GM12801 (cell line): ENCODE measurements around the gene PSMG1.

ENCODE experiments used
- CTCF ChIP-seq: IDR thresholded peaks from one replicate; pipeline ENCODE4 v1.5.1; 2011; ENCODE audit warnings: control low read depth; ENCODE audit not compliant: insufficient read length; ENCODE audit errors: extremely low read depth

PSMG1 gene

GRCh38 chr21:39178421-39178820 lies 4.8 kb downstream of the PSMG1 start:
- no peak for TF ChIP-seq CTCF

DNA sequence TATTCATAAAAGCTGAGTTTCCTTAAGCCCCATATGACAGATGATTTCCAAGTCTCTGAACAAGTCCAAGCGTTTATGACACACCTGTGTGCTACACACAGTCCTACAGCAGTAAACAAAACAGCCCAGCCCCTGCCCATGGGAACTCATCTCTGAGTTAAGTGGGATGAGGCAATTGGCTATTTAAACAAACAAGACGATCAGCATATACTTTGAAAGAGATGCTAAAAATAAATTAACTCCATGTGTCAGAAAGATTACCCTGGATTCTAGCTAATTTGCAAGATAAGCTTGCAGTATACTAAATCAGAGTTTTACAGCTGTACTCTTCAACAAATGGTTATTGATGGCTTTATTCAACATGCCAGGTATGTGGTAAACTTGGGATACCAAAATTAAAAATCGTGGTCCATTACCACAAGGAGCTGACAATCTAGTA lies 7.0 kb downstream of the PSMG1 start:
- no peak for TF ChIP-seq CTCF

DNA sequence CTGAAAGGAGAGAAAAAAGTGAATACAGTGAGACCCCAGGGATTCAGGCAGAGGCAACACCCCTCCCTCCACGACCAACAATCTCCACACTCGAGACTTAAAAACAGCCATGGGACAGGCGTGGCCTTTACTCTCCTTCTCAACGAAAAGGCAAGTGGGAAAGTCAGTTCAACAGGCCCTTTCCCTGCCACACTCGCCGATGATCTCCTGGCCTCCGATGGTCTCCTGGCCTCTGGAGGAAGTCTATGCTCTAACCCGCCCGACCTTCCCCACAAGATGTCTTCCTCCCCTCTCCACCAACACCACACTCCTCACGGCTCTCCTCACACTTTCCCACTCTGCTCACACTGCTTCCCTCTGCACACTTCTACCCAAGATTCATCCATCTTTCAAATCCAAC lies 7.6 kb downstream of the PSMG1 start:
- TF ChIP-seq CTCF, result no peak

DNA sequence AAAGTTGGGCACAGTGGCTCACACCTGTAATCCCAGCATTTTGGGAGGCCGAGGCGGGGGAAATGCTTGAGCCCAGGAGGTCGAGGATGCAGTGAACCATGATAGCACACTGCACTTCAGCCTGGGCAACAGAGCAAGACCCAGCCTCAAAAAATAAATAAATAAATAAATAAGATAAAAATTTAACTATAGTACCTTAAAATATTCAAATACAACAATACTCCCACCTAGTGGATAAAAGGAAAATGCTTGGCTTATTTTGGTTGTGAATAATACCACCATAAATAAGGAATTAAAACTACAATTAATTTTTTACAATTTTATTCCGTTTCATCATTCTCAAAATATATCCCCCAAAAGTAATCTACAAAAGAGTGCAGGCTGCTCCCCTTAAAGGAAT lies 8.1 kb downstream of the PSMG1 start:
- no peak for TF ChIP-seq CTCF

DNA sequence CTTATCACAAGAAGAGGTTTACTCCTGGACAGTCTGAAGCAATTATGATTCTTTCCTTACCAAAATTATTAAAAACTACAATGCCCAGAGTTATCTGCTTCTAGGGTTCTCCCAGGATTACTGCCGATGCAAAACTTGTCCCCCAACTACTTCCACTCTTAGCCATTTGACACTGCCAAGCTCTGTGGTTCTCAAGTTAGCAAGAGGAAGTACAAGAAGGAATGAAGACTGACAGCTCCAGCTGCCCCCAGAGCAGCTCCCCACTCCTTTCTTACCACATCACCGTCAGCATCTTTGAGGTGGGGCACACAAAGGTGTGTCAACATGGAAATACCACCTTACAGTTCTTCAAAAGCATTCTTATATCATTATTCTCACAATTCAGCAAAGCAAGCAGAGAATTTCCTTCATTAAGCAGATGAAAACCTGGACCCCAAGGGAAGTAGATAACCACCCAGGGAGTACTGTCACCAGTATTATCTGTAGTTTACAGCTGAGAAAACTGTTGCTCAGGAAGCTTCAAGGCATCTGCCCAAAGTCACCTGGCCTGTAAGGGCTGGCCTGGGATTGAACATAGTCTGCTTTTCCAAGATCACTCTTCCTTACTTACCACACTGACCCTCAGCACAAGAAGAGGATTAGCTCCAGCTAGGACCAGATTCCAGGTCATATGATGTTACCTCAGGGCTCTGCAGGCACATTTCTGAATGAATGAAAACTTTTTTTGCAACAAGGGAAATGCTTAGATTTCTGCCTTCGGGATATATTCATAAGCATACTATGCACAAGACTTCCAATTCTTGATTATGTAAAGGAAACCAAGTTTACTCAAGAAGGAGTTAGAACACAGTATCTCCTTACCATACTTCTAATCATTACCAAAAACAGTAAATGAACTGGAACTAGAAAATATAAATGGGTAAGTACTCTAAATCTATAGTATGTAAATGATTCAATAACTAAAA lies 9.3 kb downstream of the PSMG1 start:
- no peak for TF ChIP-seq CTCF

- TF ChIP-seq CTCF, result no peak
Observed at GRCh38 chr21:39169906-39170305, 13.3 kb downstream of the PSMG1 start.

- TF ChIP-seq CTCF, result no peak
Observed at GRCh38 chr21:39168800-39169199, 14.5 kb downstream of the PSMG1 start.
